CD1c-positive myeloid dendritic cell (primary cell): Measurements from ENCODE around the gene PCBP3.

Experiments
- DNase-seq: peaks from one replicate; pipeline ENCODE4 v3.0.0-alpha.2; 2016; ENCODE audit errors: extremely low spot score

The PCBP3 gene

GRCh38 chr21:45724994-45725843 lies 81.7 kb downstream of the PCBP3 start:
- DNase-seq: no peak

GRCh38 chr21:45725844-45726200 lies 82.3 kb downstream of the PCBP3 start:
- DNase-seq: no peak

DNA sequence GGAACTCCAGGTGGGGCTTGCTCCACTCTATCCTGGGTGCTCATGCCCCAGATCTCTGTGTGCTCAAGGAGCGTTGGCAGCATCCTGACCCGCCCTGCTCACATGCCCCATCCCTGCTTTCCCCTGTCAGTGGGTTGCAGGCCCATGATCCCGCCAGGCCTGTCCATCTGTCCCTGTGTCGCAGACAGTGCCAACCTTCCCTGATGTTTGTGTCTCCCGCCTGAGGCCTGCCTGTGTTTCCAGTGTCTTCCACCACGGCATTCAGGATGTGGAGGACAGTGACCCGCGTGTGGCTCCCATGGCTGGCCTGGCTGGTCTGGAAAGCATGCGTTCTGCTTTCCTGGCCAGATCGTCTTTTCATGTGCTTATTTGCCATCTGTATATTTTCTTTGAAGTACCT lies 82.9 kb downstream of the PCBP3 start:
- DNase-seq: no peak

DNA sequence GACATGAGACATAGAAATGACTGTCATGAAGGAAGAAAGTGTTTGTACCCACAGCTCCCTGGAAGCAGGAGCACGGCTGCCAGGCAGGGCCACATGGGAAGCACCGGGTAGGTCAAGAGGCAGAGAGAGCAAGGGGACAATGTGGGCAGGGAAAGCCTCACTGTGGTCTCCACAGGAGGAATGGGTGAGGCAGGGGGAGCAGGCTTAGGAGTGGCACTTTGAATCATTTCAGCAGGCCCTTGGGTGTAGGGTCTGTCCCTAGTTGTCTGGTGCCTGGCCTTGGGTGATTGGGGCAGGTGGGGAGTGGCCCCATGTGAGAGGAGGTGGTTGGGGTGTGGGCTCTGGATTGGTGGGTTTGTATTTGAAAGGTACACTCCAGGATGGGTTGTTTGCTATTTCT lies 83.9 kb downstream of the PCBP3 start:
- no peak for DNase-seq

- no peak for DNase-seq
Observed at GRCh38 chr21:45735259-45736000, 91.9 kb downstream of the PCBP3 start.

- DNase-seq: no peak
Observed at GRCh38 chr21:45736042-45736689, 92.6 kb downstream of the PCBP3 start.

- DNase-seq: no peak
Observed at GRCh38 chr21:45736690-45737484, 93.4 kb downstream of the PCBP3 start.

DNA sequence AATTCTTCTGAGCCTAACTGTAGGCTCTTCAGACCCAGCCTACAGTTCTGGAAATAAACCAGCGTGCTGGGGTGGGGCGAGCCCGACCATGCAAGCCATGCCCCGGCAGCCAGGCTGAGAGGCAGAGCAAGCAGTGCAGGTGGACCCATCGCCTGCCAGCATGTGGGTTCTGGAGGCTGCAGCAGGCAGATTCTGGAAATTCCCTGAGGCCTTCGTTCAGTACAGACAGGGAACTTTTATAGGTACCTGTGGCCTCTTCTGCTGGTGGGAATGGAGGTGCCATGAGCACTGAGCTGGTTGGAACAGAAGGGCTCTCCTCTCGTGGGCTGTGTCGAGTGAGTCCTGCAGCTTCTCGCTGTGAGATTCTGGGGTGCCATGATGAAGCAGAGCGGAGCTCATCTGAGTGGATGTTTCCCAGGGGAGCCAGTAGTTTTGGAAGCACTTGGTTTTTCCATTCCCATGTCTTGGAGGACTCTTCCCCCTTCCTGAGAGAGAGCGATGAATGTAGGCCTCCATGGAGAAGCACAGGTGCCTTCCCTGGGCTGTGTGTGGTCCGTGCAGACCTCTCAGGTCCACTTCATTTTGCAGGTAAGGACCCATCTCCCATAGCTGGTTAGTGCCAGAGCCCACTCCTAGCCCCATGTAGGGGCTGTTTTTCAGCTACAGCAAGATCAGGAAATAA lies 94.1 kb downstream of the PCBP3 start:
- DNase-seq: no peak

DNA sequence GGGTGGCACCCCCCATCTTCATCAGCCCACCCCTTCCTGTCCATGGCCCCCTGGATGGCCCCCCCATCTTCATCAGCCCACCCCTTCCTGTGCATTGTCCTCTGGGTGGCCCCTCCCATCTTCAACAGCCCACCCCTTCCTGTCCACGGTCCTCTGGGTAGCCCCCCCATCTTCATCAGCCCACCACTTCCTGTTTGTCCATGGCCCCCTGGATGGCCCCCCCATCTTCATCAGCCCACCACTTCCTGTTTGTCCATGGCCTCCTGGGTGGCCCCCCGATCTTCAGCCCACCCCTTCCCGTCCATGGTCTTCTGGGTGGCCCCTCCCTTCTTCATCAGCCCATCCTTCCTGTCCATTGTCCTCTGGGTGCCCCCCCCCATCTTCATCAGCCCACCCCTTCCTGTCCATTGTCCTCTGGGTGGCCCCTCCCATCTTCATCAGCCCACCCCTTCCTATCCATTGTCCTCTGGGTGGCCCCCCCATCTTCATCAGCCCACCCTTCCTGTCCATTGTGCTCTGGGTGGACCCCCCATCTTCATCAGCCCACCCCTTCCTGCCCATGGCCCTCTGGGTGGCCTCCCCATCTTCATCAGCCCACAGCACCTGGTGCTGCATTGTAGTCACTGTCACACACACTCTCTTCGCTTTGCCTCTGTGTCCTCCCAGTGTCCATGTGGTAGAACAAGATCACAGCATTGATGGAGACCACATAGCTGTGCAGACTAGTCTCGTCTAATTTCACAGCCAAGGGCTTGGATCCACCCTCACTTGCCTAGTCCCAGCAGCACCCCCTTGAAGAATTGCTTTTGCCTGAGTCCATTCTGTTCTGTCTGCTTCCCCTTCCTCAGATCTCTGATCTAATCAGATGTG lies 95.9 kb downstream of the PCBP3 start:
- DNase-seq: no peak

- no peak for DNase-seq
Observed at GRCh38 chr21:45740088-45740440, 96.5 kb downstream of the PCBP3 start.

GRCh38 chr21:45740491-45741357 lies 97.2 kb downstream of the PCBP3 start:
- no peak for DNase-seq

DNA sequence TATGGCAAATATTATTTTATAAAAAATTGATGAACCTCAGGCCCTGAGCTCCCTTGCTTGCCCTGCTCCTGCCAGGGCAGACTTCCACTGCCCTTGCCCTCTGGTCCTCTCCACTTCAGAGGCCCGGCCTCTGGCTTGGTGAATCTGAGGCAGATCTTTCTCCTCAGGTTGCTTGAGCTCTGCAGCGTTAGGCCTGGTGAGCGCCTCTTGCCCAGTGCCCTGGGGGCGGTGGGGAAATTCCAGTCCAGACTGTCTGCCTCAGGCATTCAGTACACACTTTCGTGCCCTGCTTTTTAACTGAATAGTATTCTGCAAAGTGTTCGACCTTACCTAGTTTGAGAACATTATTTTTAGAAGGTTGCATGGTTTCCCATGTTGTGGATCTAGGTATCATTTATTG lies 98.2 kb downstream of the PCBP3 start:
- no peak for DNase-seq

- DNase-seq: no peak
Observed at GRCh38 chr21:45742247-45742646, 98.7 kb downstream of the PCBP3 start.

- DNase-seq: no peak
Observed at GRCh38 chr21:45745256-45745655, 101.7 kb downstream of the PCBP3 start.

DNA sequence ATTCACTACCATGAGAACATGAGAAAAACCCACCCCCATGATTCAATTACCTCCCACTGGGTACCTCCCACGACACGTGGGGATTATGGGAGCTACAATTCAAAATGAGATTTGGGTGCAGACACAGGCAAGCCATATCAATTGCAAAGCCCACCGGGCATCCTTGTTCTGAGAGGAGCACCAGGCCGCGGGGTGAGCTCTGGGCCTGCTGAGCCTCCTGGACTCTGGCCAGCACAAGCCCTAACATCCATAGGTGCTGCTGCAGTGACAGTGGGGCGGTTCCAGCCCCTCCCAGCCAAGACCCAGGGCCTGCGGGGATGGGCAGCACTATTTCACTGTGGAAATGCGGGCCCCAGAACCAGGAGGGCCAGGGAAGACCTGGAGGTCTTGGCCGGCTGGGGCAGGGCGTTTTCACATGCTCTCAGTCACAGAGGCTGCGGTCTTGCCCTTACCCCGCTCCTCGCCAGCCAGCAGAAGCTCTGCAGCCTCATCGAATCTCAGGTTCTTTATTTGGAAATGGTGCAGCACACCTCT lies 103.8 kb downstream of the PCBP3 start:
- DNase-seq: no peak

DNA sequence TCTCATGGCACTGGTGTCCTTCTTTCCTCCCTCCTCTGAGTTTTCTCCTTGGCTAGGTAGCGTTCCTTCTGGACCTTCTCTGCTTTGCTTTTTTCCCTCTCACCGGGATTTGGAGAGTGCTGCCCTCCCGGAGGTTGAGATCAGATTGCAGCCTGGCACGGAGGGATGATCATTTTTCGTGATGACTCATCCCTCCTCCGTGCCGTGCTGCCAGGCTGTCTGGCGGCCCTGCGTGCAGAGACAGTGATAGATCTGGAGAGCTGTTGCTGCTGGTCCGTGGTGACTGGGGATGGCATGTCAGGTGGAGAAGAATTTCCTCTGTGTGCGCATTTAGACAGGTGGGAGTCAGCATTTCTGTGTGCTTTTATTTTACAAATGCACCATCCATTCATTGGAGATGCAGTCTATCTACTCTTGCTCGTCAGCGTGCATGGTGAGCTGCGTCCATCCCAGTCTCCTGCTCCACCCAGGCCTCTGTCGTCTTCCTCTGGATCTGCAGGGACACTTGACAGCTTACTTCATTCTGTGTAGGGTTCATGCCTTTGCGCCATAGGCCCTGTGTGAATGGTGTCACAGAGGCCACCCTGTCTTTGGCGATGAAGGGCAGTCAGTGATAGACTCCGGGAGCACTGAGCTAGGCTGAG lies 104.4 kb downstream of the PCBP3 start:
- no peak for DNase-seq

DNA sequence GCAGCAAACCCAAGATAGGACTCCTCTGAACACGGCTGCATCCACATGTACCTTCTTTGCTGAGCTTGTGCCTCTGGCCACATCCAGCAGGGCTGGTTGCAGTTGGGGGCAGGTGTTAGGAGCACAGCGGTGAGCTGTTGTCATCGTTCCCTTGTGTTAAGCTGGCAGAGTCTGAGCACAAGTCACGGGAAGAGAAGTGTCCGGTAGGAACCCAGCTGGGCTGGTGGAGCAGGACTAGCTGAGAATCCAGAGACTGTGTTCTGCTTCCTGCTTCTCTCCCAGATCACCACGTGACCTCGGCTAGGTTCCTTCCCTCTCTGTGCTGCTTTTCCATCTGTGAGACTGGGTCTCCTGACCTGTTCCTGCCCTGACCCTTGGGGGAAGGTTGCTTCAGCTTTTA lies 105.1 kb downstream of the PCBP3 start:
- no peak for DNase-seq

GRCh38 chr21:45749974-45750373 lies 106.4 kb downstream of the PCBP3 start:
- DNase-seq: no peak

DNA sequence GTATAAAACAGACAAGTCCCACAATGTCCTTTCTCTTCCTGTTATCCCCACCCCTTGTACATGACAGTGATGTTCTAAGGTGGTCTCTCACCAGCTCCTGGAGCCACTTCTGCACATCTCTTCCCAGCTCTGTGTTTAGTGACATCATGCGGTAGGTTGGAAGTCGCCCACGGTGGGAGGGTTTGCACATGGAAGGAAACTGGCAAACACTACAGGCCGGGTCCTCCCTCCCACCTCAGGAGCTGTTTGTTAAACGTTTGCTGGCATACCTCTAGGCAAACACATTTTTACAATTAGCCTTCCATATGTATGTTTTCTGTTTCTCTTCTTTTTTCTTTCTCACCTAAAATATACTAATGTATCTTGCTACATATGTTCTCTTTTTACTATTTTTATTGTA lies 107.4 kb downstream of the PCBP3 start:
- DNase-seq: no peak
